GM18909 (cell line): ENCODE data around the gene PER2.

Experiments used
- ATAC-seq: cut with Tn5 transposase; IDR thresholded peaks from one replicate; pipeline ENCODE4 v1.9.1; 2021; ENCODE audit warnings: mild to moderate bottlenecking; ENCODE audit not compliant: unreplicated experiment, poor library complexity

Gene PER2

DNA sequence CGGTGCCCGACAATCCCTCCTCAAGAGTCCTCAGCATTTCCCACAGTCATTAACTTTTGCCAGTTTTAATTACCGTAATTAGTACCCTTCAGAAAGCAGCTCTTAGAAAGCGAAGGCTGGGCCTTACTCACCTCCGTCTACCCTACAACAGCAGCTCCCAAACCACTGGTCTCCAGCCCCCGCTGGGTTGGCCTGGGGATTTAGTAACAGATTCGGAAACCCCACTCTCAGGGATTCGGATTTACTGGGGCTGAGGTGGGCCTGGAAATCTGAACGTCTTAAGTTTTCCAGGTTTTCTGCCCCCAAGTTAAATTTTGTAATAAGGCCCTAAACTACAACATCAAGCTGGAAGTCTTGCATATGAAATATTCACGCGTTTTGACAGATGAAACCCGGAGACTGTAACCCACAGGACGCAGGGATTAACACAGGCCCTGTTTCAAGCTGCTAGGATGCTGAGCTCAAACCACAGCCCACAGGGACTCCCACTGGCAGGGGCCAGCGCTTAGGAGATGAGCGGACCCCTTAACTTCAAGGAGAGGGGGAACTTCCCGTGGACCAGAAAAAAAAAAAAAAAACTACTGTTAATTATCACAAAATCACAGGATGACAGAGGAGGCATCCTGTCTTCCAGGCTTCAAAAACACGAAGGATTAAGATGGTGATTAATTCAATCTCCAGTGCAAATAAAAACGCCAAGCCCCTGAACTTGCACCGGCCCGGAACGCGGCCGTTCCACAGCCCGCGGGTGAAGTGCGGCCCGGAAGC lies 85.9 kb downstream of the PER2 start:
- no peak for ATAC-seq
